ENCODE results near the gene EMC8. TPM values are rescaled to one million over a fixed set of nuclear protein-coding genes. Genes with fewer than 3 reads are reported as not detected.

EMC8 gene
- total RNA-seq, 5 donors from 2014 or later (not counting 1 experiment from before 2014, with no cell fraction given), result 27.3 to 34.8 (median 31.1) TPM

DNA sequence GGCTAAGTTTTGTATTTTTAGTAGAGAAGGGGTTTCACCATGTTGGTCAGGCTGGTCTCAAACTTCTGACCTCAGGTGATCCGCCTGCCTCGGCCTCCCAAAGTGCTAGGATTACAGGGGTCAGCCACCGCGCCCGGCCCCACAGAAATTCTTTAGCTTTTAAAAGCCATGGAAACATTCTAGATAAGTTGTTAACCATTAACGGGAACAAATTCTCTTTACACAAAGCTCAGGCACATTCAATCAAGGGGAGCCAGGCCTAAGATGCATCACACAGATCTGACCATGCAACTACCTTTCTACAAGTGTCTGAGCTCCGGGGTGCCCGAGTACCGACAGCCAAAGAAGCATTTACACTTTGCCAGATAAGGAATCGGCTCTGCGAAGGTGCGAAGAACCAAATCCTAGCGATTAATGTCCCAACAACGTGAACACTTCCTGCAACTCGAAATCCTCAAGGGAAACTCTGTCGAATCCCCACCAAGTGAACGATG, 1.0 kb downstream of the EMC8 start:
- Histone ChIP-seq H3K27me3 (replicated peaks in 1 of 2; ENCODE audit: control insufficient read depth in 2 of 2, extremely low read depth in 1 of 2, insufficient read depth in 2 of 2, low read length in 1 of 2) (no peaks in the 10 kb centered on the region), H3K4me3 (ENCODE audit: control insufficient read depth in 1 of 2, extremely low read depth in 1 of 2, low read length in 1 of 2) (peak overlapping the region; percentile 66 to 74), H3K27ac (ENCODE audit: low read length) (no peak overlapping the region), H3K9me3 (no peaks in the 10 kb centered on the region), H3K36me3 (ENCODE audit: control insufficient read depth in 2 of 2, extremely low read depth in 1 of 2, insufficient read depth in 1 of 2, low read length in 1 of 2) (peaks cover 3 to 57% of the 10 kb centered on the region in 2 donors), H3K4me1 (ENCODE audit: control insufficient read depth in 1 of 2, extremely low read depth in 1 of 2, insufficient read depth in 2 of 2, low read length in 2 of 2) (peaks cover 14 to 26% of the 10 kb centered on the region in 2 experiments)
- WGBS (ENCODE audit: insufficient coverage), result 26% methylated on average over 15 of the region's 17 CpGs
- H3K4me3 Mint-ChIP-seq, result peak overlapping the region; percentile 83 to 87 (median 85)
- H3K4me1 Mint-ChIP-seq, result peaks cover 57 to 71% (median 69%) of the 10 kb centered on the region in 3 donors
- ATAC-seq (replicated peaks in 1 of 4) (no peak), DNase-seq (no peak)
- no peaks in the 10 kb centered on the region for H3K9me3 Mint-ChIP-seq
- H3K27ac Mint-ChIP-seq, result no peak overlapping the region
- no peaks in the 10 kb centered on the region for H3K27me3 Mint-ChIP-seq
- ChIA-PET POLR2A (no interaction called here), CTCF (no interaction called here)
- peaks cover 46% of the 10 kb centered on the region for H3K36me3 Mint-ChIP-seq

DNA sequence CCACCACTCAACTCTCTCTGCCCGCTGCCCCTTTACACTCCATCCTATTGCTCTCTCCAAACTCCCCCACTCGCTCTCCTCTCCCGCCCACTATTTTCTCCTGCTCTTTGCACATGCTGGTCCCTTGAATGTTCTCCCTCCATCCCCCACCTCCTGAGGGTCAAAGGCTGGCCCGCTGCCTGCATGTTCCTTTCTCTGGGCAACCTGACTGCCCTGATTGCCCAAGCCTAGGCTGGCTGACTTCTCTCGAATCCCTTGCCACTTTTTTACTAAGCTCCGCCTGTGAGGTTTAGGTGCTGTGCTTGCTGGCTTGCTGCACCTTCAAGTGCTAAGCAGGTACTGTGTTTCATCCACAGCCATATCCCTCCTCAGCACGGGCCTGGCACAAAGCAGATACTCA, 2.7 kb downstream of the EMC8 start:
- Mint-ChIP-seq H3K36me3 (peaks cover 47% of the 10 kb centered on the region), H3K4me3 (peak overlapping the region; percentile 6 to 85 (median 83)), H3K4me1 (peaks cover 58 to 72% (median 69%) of the 10 kb centered on the region in 3 donors), H3K27me3 (no peaks in the 10 kb centered on the region), H3K9me3 (peaks cover 0 to 3% (median 0%) of the 10 kb centered on the region in 3 donors), H3K27ac (peak overlapping the region in 1 of 2 donors; percentile 31)
- CTCF ChIA-PET, result interaction anchor here in 1 of 2 donors (0.6 kb wide), 1 partner anchor 766 kb away, joined by 5 read pairs; no protein-coding TSS in a partner anchor
- DNase-seq (no peak), ATAC-seq (replicated peaks in 1 of 4) (no peak)
- POLR2A ChIA-PET, result no interaction called here
- Histone ChIP-seq H3K27me3 (replicated peaks in 1 of 2; ENCODE audit: control insufficient read depth in 2 of 2, extremely low read depth in 1 of 2, insufficient read depth in 2 of 2, low read length in 1 of 2) (no peaks in the 10 kb centered on the region), H3K27ac (ENCODE audit: low read length) (no peak overlapping the region), H3K36me3 (ENCODE audit: control insufficient read depth in 2 of 2, extremely low read depth in 1 of 2, insufficient read depth in 1 of 2, low read length in 1 of 2) (peaks cover 5 to 57% of the 10 kb centered on the region in 2 donors), H3K4me3 (ENCODE audit: control insufficient read depth in 1 of 2, extremely low read depth in 1 of 2, low read length in 1 of 2) (no peak overlapping the region), H3K4me1 (ENCODE audit: control insufficient read depth in 1 of 2, extremely low read depth in 1 of 2, insufficient read depth in 2 of 2, low read length in 2 of 2) (peaks cover 14 to 26% of the 10 kb centered on the region in 2 experiments), H3K9me3 (no peaks in the 10 kb centered on the region)
- 96% methylated on average over 7 of the region's 7 CpGs for WGBS (ENCODE audit: insufficient coverage)

DNA sequence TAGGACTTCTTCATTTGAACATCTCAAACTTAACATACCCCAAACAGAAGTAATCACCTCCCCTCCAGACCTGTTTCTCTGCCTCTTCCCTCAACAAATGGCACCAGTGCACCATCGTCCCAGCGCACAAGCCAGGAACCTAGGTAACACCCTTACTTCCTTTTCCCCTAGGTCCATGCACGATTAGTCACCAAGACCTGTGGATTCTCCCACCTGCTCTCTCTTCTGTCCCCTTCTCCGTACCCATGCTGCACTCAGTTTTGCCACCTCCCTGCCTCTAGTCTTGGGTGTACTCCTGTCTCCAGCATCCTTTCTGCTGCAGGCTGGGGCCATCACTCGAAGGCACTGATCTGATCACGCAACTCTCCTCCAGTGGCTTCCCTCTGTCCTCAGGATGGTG, 3.2 kb downstream of the EMC8 start:
- 89% methylated on average over 6 of the region's 6 CpGs for WGBS (ENCODE audit: insufficient coverage)
- no peak overlapping the region for H3K27ac ChIP-seq (ENCODE audit: low read length)
- Mint-ChIP-seq H3K27me3 (no peaks in the 10 kb centered on the region), H3K4me3 (peak overlapping the region in 2 of 3 donors; percentile 6 to 85), H3K4me1 (peaks cover 62 to 71% (median 68%) of the 10 kb centered on the region in 3 donors), H3K9me3 (peaks cover 0 to 6% (median 0%) of the 10 kb centered on the region in 3 donors), H3K27ac (no peak overlapping the region), H3K36me3 (peaks cover 47% of the 10 kb centered on the region)
- H3K27me3 ChIP-seq (replicated peaks in 1 of 2; ENCODE audit: control insufficient read depth in 2 of 2, extremely low read depth in 1 of 2, insufficient read depth in 2 of 2, low read length in 1 of 2), result no peaks in the 10 kb centered on the region
- ChIA-PET CTCF (no interaction called here), POLR2A (no interaction called here)
- ATAC-seq (replicated peaks in 1 of 4), result no peak
- peaks cover 14 to 26% of the 10 kb centered on the region in 2 experiments for H3K4me1 ChIP-seq (ENCODE audit: control insufficient read depth in 1 of 2, extremely low read depth in 1 of 2, insufficient read depth in 2 of 2, low read length in 2 of 2)
- no peak overlapping the region for H3K4me3 ChIP-seq (ENCODE audit: control insufficient read depth in 1 of 2, extremely low read depth in 1 of 2, low read length in 1 of 2)
- no peak for DNase-seq
- no peaks in the 10 kb centered on the region for H3K9me3 ChIP-seq
- H3K36me3 ChIP-seq (ENCODE audit: control insufficient read depth in 2 of 2, extremely low read depth in 1 of 2, insufficient read depth in 1 of 2, low read length in 1 of 2), result peaks cover 7 to 57% of the 10 kb centered on the region in 2 donors

DNA sequence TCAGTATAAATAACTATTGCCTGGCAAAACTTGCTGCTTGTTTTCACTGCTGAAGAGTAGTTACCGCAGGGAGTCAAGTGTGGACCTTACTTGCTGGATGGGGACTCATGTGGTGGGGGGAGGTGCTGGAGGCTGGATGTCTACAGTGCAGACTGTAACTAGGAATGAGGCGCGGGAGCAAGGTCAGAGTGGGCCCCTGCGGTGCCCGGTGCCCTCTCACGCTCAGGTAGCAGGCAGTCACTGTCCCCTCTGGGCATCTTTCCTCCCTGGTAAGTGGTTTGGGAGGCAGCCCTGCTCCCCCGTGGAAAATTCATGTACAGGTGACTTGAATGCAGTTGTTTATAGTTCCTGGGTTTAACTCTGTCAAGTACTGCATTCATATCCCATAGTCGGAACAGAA, 4.6 kb downstream of the EMC8 start:
- ATAC-seq (replicated peaks in 1 of 4), result no peak
- H3K4me1 Mint-ChIP-seq, result peaks cover 64 to 71% (median 69%) of the 10 kb centered on the region in 3 donors
- no peaks in the 10 kb centered on the region for H3K27me3 Mint-ChIP-seq
- CTCF ChIA-PET, result no interaction called here
- no peak for DNase-seq
- H3K36me3 Mint-ChIP-seq, result peaks cover 52% of the 10 kb centered on the region
- Histone ChIP-seq H3K36me3 (ENCODE audit: control insufficient read depth in 2 of 2, extremely low read depth in 1 of 2, insufficient read depth in 1 of 2, low read length in 1 of 2) (peaks cover 7 to 55% of the 10 kb centered on the region in 2 donors), H3K9me3 (no peaks in the 10 kb centered on the region), H3K4me3 (ENCODE audit: control insufficient read depth in 1 of 2, extremely low read depth in 1 of 2, low read length in 1 of 2) (no peak overlapping the region), H3K27me3 (replicated peaks in 1 of 2; ENCODE audit: control insufficient read depth in 2 of 2, extremely low read depth in 1 of 2, insufficient read depth in 2 of 2, low read length in 1 of 2) (no peaks in the 10 kb centered on the region), H3K4me1 (ENCODE audit: control insufficient read depth in 1 of 2, extremely low read depth in 1 of 2, insufficient read depth in 2 of 2, low read length in 2 of 2) (peaks cover 12 to 23% of the 10 kb centered on the region in 2 experiments), H3K27ac (ENCODE audit: low read length) (no peak overlapping the region)
- peaks cover 0 to 6% (median 0%) of the 10 kb centered on the region in 3 donors for H3K9me3 Mint-ChIP-seq
- WGBS (ENCODE audit: insufficient coverage), result 100% methylated on average over 5 of the region's 8 CpGs
- peak overlapping the region in 1 of 2 donors; percentile 44 for H3K27ac Mint-ChIP-seq
- H3K4me3 Mint-ChIP-seq, result no peak overlapping the region
- POLR2A ChIA-PET, result no interaction called here

DNA sequence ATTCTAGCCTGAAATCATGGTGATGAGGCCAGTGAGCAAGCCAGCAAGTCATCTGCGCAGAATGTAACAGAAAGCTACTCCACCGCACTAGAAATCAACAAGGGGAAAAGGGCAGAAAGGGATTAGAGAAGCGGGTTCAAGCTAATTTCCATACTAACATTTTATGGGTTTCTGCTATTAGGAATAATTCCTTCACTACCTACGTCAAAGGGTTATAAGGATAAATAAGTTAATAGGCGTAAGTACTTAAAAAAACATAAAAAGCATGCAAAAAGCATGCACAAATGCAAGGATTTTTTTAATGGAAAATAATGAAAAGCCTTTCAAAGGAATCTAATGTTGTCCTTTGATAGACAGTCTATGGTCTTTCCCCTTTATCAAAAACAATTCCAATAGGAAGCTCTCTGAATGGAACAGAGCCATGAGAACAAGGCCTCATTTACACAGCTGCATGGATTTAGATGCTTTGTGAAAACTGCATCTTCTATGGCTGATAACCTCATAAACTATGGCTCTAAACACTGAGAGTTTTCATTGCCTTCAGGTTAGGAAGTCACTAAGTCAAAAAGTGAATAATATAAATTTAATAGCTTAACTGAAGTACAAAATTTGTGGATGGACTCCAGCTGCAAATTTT, 5.6 kb downstream of the EMC8 start:
- no peak for DNase-seq
- Histone ChIP-seq H3K4me3 (ENCODE audit: control insufficient read depth in 1 of 2, extremely low read depth in 1 of 2, low read length in 1 of 2) (no peak overlapping the region), H3K27ac (ENCODE audit: low read length) (no peak overlapping the region), H3K27me3 (replicated peaks in 1 of 2; ENCODE audit: control insufficient read depth in 2 of 2, extremely low read depth in 1 of 2, insufficient read depth in 2 of 2, low read length in 1 of 2) (no peaks in the 10 kb centered on the region), H3K4me1 (ENCODE audit: control insufficient read depth in 1 of 2, extremely low read depth in 1 of 2, insufficient read depth in 2 of 2, low read length in 2 of 2) (peaks cover 12 to 25% of the 10 kb centered on the region in 2 experiments), H3K36me3 (ENCODE audit: control insufficient read depth in 2 of 2, extremely low read depth in 1 of 2, insufficient read depth in 1 of 2, low read length in 1 of 2) (peaks cover 7 to 59% of the 10 kb centered on the region in 2 donors), H3K9me3 (no peaks in the 10 kb centered on the region)
- H3K36me3 Mint-ChIP-seq, result peaks cover 56% of the 10 kb centered on the region
- peaks cover 0 to 6% (median 0%) of the 10 kb centered on the region in 3 donors for H3K9me3 Mint-ChIP-seq
- ChIA-PET POLR2A (no interaction called here), CTCF (no interaction called here)
- no peak for ATAC-seq (replicated peaks in 1 of 4)
- peaks cover 71 to 77% (median 77%) of the 10 kb centered on the region in 3 donors for H3K4me1 Mint-ChIP-seq
- H3K4me3 Mint-ChIP-seq, result no peak overlapping the region
- no peak overlapping the region for H3K27ac Mint-ChIP-seq
- H3K27me3 Mint-ChIP-seq, result no peaks in the 10 kb centered on the region
- no CpG with 5 or more reads among the region's 5 CpGs for WGBS (ENCODE audit: insufficient coverage)

DNA sequence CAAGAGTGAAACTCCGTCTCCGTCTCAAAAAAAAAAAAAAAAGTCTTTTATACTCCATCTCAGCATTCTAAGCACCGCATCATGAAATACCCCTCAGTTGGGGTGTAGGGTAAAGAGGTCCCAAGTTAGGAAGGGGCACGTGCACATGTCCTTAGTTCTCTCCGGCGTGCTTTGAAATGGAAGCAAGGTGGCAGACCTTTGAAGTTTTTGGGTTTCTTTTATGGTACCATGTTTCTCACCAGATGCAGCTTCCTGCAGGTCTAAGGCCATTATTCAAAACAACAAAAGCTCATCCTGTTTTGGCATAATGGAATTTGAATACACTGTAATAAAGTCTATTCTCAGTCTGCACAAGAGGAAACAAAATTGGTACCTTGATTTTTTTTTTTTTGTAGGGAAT, 9.6 kb downstream of the EMC8 start:
- Histone ChIP-seq H3K4me1 (ENCODE audit: control insufficient read depth in 1 of 2, extremely low read depth in 1 of 2, insufficient read depth in 2 of 2, low read length in 2 of 2) (peaks cover 4 to 14% of the 10 kb centered on the region in 2 experiments), H3K9me3 (no peaks in the 10 kb centered on the region), H3K27ac (ENCODE audit: low read length) (no peak overlapping the region), H3K27me3 (replicated peaks in 1 of 2; ENCODE audit: control insufficient read depth in 2 of 2, extremely low read depth in 1 of 2, insufficient read depth in 2 of 2, low read length in 1 of 2) (no peaks in the 10 kb centered on the region), H3K4me3 (ENCODE audit: control insufficient read depth in 1 of 2, extremely low read depth in 1 of 2, low read length in 1 of 2) (no peak overlapping the region), H3K36me3 (ENCODE audit: control insufficient read depth in 2 of 2, extremely low read depth in 1 of 2, insufficient read depth in 1 of 2, low read length in 1 of 2) (peaks cover 10 to 70% of the 10 kb centered on the region in 2 donors)
- WGBS (ENCODE audit: insufficient coverage), result no CpG with 5 or more reads among the region's 6 CpGs
- H3K36me3 Mint-ChIP-seq, result peaks cover 59% of the 10 kb centered on the region
- peak in 4 of 35 experiments; percentile 6 to 33 (median 16) for DNase-seq
- peak; percentile 57 to 77 (median 63) for ATAC-seq (replicated peaks in 1 of 4)
- H3K4me3 Mint-ChIP-seq, result peak overlapping the region in 2 of 3 donors; percentile 21 to 60
- CTCF ChIA-PET, result interaction anchor here in 1 of 2 donors (0.5 kb wide), 1 partner anchor 195 kb away, joined by 4 read pairs; no protein-coding TSS in a partner anchor
- H3K9me3 Mint-ChIP-seq, result peaks cover 0 to 6% (median 0%) of the 10 kb centered on the region in 3 donors
- peaks cover 44 to 57% (median 55%) of the 10 kb centered on the region in 3 donors for H3K4me1 Mint-ChIP-seq
- POLR2A ChIA-PET, result interaction anchor here in 1 of 2 donors (0.6 kb wide), 1 partner anchor 10 kb away, joined by 4 read pairs; no protein-coding TSS in a partner anchor
- peak overlapping the region; percentile 70 to 80 for H3K27ac Mint-ChIP-seq
- H3K27me3 Mint-ChIP-seq, result no peaks in the 10 kb centered on the region
